ENCODE results near the gene TRAT1.

Gene TRAT1

GRCh38 chr3:108822123-108822897, at the start of gene TRAT1:
TSS of gene TRAT1 (plus strand) at chr3:108822786. CDS start at chr3:108822928, 142 bp downstream.
- TF ChIP-seq CTCF (conservative IDR thresholded peaks at IDR 0.05; ENCODE audit: low read depth, low read length): no peak
- DNase-seq (ENCODE audit: low read depth): no peak
- H3K4me3 ChIP-seq (ENCODE audit: low read depth, low read length): no peak within 1 kb of the TSS

GRCh38 chr3:108775649-108776048, 46.9 kb upstream of the TRAT1 start:
- DNase-seq (ENCODE audit: low read depth): no peak
- no peak overlapping the region for H3K4me3 ChIP-seq (ENCODE audit: low read depth, low read length)
- no peak for TF ChIP-seq CTCF (conservative IDR thresholded peaks at IDR 0.05; ENCODE audit: low read depth, low read length)

DNA sequence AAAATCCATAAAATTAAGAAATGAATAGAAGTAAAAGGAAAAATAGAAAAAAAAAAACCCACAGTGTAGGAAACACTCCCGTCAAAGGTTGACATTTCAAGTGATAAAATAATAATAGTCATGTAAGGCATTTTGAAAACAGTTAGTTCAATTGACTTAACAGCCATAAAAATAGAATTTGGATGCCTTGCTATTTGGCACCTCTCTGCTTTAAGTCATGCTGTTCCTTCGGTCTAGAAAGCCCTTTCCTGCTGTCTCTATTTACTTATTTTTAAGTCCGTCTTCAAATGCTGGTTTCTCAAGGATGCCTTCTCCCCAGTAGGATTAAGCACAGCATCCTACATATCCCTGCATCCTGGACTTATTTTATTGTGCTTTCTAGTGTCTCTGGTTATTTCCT, 43.1 kb upstream of the TRAT1 start:
- DNase-seq (ENCODE audit: low read depth): no peak
- H3K4me3 ChIP-seq (ENCODE audit: low read depth, low read length): no peak overlapping the region
- no peak for TF ChIP-seq CTCF (conservative IDR thresholded peaks at IDR 0.05; ENCODE audit: low read depth, low read length)

- H3K4me3 ChIP-seq (ENCODE audit: low read depth, low read length): no peak overlapping the region
- no peak for DNase-seq (ENCODE audit: low read depth)
- no peak for TF ChIP-seq CTCF (conservative IDR thresholded peaks at IDR 0.05; ENCODE audit: low read depth, low read length)
Observed at GRCh38 chr3:108780235-108780634, 42.4 kb upstream of the TRAT1 start.

DNA sequence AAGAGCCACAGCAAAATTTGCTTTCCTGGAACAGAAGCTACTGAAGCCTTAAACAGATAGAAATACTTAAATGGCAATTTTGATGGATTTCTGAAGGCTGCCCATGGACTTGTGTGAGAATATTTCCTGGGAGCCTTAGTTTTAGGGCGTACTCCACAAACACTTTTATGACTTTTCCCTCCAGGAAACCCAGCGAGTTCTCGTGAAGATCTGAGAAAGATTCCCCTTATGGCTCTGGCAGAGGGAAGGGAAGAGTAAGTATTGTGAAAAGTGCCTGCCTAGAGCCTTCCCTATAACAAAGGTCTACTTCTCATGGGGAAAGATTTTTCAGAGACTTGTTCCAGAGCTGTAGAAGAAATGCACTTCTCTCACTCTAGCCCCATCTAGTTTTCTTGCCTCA, 31.1 kb upstream of the TRAT1 start:
- no peak for TF ChIP-seq CTCF (conservative IDR thresholded peaks at IDR 0.05; ENCODE audit: low read depth, low read length)
- no peak for DNase-seq (ENCODE audit: low read depth)
- no peak overlapping the region for H3K4me3 ChIP-seq (ENCODE audit: low read depth, low read length)

DNA sequence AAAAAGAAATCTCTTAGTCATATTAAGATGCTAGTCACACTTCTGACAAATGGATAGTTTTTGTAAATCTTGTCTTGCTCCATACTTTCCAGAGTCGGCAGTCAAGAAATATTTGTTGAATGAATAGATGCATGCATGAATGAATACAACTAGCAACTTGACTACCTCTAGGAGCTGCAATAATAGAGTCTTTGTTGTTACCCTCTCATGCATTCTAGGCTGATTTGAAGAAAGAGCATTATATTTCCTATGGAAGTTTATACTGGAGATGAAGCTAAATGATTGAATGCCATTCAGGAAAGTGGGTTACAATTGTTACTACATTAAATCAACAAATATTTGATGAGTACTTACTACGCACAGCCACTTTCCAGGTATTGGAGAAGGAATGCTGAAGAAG, 18.1 kb upstream of the TRAT1 start:
- H3K4me3 ChIP-seq (ENCODE audit: low read depth, low read length): no peak overlapping the region
- DNase-seq (ENCODE audit: low read depth): peak; percentile 2
- no peak for TF ChIP-seq CTCF (conservative IDR thresholded peaks at IDR 0.05; ENCODE audit: low read depth, low read length)

DNA sequence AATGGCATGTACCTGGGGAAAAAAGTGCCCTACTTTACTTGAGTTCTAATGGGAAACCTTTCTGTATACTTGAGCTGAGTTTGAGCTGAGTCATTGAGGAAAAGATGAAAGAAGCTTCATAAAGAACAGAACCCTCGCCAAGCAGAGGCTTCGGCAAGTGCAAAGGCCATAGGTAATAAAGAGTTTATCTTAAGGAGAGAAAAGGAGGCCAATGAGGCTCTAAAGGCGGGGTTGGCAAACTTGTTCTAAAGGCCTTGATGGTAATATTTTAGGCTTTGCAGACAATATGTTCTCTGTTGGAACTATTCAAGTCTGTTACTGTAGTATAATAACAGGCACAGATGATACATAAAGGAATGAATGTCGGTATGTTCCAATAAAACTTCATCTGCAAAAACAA, 17.6 kb upstream of the TRAT1 start:
- TF ChIP-seq CTCF (conservative IDR thresholded peaks at IDR 0.05; ENCODE audit: low read depth, low read length): no peak
- DNase-seq (ENCODE audit: low read depth): no peak
- H3K4me3 ChIP-seq (ENCODE audit: low read depth, low read length): no peak overlapping the region

Measured in choroid plexus epithelial cell (primary cell).